ENCODE results near the gene BDH2. TPM values are rescaled to one million over a fixed set of nuclear protein-coding genes. Genes with fewer than 3 reads are reported as not detected.

Gene BDH2
- total and polyA plus RNA-seq, 2 donors (not counting 1 experiment from before 2014, with no cell fraction given): 67.2 to 70.5 TPM

DNA sequence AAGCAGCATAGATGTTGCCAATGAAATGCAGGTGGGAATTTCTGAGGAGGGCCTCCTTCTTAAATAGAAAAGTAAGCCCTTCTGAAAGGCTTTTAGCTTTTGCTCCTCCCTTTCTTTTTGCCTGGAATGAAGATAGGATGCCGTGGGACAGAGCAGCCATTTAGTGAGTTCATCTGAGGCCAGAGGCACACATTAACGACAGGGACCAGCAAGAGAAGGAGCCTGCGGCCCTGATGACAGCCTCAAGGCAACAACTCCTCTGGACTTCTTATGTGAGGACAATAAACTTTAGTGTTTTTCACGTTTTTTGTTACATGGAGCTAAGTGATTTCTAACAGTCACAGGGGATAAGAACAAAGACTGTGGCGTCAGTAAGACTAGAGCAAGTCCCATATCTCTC lies 1.1 kb upstream of the BDH2 start:
- peak overlapping the region; percentile 22 for H2AFZ ChIP-seq (ENCODE audit: low read length)
- peaks cover 4% of the 10 kb centered on the region for H3K4me1 ChIP-seq (ENCODE audit: control insufficient read depth, extremely low read depth, insufficient read depth, low read length)
- H3K27ac ChIP-seq (ENCODE audit: insufficient read depth, low read length): no peak overlapping the region

GRCh38 chr4:103098756-103099440 lies 736 bp downstream of the BDH2 start:
- Histone ChIP-seq H4K20me1 (ENCODE audit: control insufficient read depth, extremely low read depth, insufficient read depth, low read length) (no peaks in the 10 kb centered on the region), H3K4me2 (ENCODE audit: extremely low read depth, insufficient read depth, low read length) (peak overlapping the region; percentile 81), H3K36me3 (ENCODE audit: control insufficient read depth, insufficient read depth, low read length) (no peaks in the 10 kb centered on the region), H2AFZ (ENCODE audit: low read length) (peak overlapping the region; percentile 73), H3K27ac (ENCODE audit: insufficient read depth, low read length) (peak overlapping the region; percentile 68), H3K79me2 (ENCODE audit: control insufficient read depth, insufficient read depth, low read length) (no peaks in the 10 kb centered on the region), H3K4me1 (ENCODE audit: control insufficient read depth, extremely low read depth, insufficient read depth, low read length) (peaks cover 4% of the 10 kb centered on the region), H3K4me3 (replicated peaks in 1 of 4; ENCODE audit: control extremely low read depth in 1 of 4, insufficient read depth in 1 of 4, low read depth in 3 of 4, low read length in 4 of 4) (peak overlapping the region; percentile 48 to 74 (median 58)), H3K27me3 (ENCODE audit: control insufficient read depth, insufficient read depth, low read length) (no peaks in the 10 kb centered on the region), H3K9ac (ENCODE audit: insufficient read depth, low read length) (peak overlapping the region; percentile 48), H3K9me3 (ENCODE audit: control insufficient read depth, insufficient read depth, low read depth, low read length) (no peaks in the 10 kb centered on the region)
- TF ChIP-seq CTCF (conservative IDR thresholded peaks at IDR 0.05 in 1 of 2, IDR thresholded peaks at IDR 0.05 in 1 of 2; ENCODE audit: low read depth in 1 of 2, low read length in 2 of 2) (no peak), EZH2 (IDR thresholded peaks at IDR 0.05; ENCODE audit: low read length, missing control alignments) (no peak)
- peak in 1 of 2 donors; percentile 33 for DNase-seq (ENCODE audit: low read depth in 2 of 2)

More for the DNA sequence above, 1.1 kb upstream of the BDH2 start:
- H3K36me3 ChIP-seq (ENCODE audit: control insufficient read depth, insufficient read depth, low read length): no peaks in the 10 kb centered on the region
- H4K20me1 ChIP-seq (ENCODE audit: control insufficient read depth, extremely low read depth, insufficient read depth, low read length): no peaks in the 10 kb centered on the region
- no peak overlapping the region for H3K9ac ChIP-seq (ENCODE audit: insufficient read depth, low read length)
- no peaks in the 10 kb centered on the region for H3K9me3 ChIP-seq (ENCODE audit: control insufficient read depth, insufficient read depth, low read depth, low read length)
- no peak overlapping the region for H3K4me2 ChIP-seq (ENCODE audit: extremely low read depth, insufficient read depth, low read length)
- H3K79me2 ChIP-seq (ENCODE audit: control insufficient read depth, insufficient read depth, low read length): no peaks in the 10 kb centered on the region
- DNase-seq (ENCODE audit: low read depth in 2 of 2): no peak
- H3K27me3 ChIP-seq (ENCODE audit: control insufficient read depth, insufficient read depth, low read length): no peaks in the 10 kb centered on the region
- no peak overlapping the region for H3K4me3 ChIP-seq (replicated peaks in 1 of 4; ENCODE audit: control extremely low read depth in 1 of 4, insufficient read depth in 1 of 4, low read depth in 3 of 4, low read length in 4 of 4)
- TF ChIP-seq CTCF (conservative IDR thresholded peaks at IDR 0.05 in 1 of 2, IDR thresholded peaks at IDR 0.05 in 1 of 2; ENCODE audit: low read depth in 1 of 2, low read length in 2 of 2): no peak
- no peak for TF ChIP-seq EZH2 (IDR thresholded peaks at IDR 0.05; ENCODE audit: low read length, missing control alignments)

- H3K79me2 ChIP-seq (ENCODE audit: control insufficient read depth, insufficient read depth, low read length): no peaks in the 10 kb centered on the region
- H3K4me2 ChIP-seq (ENCODE audit: extremely low read depth, insufficient read depth, low read length): peak overlapping the region; percentile 81
- peak overlapping the region; percentile 25 for H2AFZ ChIP-seq (ENCODE audit: low read length)
- H4K20me1 ChIP-seq (ENCODE audit: control insufficient read depth, extremely low read depth, insufficient read depth, low read length): no peaks in the 10 kb centered on the region
- no peak for DNase-seq (ENCODE audit: low read depth in 2 of 2)
- no peak overlapping the region for H3K9ac ChIP-seq (ENCODE audit: insufficient read depth, low read length)
- no peak for TF ChIP-seq CTCF (conservative IDR thresholded peaks at IDR 0.05 in 1 of 2, IDR thresholded peaks at IDR 0.05 in 1 of 2; ENCODE audit: low read depth in 1 of 2, low read length in 2 of 2)
- no peak for TF ChIP-seq EZH2 (IDR thresholded peaks at IDR 0.05; ENCODE audit: low read length, missing control alignments)
- H3K9me3 ChIP-seq (ENCODE audit: control insufficient read depth, insufficient read depth, low read depth, low read length): no peaks in the 10 kb centered on the region
- no peaks in the 10 kb centered on the region for H3K27me3 ChIP-seq (ENCODE audit: control insufficient read depth, insufficient read depth, low read length)
- no peak overlapping the region for H3K27ac ChIP-seq (ENCODE audit: insufficient read depth, low read length)
- peak overlapping the region; percentile 44 to 74 (median 57) for H3K4me3 ChIP-seq (replicated peaks in 1 of 4; ENCODE audit: control extremely low read depth in 1 of 4, insufficient read depth in 1 of 4, low read depth in 3 of 4, low read length in 4 of 4)
- peaks cover 4% of the 10 kb centered on the region for H3K4me1 ChIP-seq (ENCODE audit: control insufficient read depth, extremely low read depth, insufficient read depth, low read length)
- H3K36me3 ChIP-seq (ENCODE audit: control insufficient read depth, insufficient read depth, low read length): no peaks in the 10 kb centered on the region
These were observed 1.3 kb downstream of the BDH2 start for GRCh38 chr4:103098341-103098740.
